ENCODE results near the gene PRPF38B.
"Not testable (repeated sequence)": the region's sequence is repeated elsewhere in the genome, so short reads cannot be mapped to it uniquely, and the experiment has no call there.

PRPF38B gene

DNA sequence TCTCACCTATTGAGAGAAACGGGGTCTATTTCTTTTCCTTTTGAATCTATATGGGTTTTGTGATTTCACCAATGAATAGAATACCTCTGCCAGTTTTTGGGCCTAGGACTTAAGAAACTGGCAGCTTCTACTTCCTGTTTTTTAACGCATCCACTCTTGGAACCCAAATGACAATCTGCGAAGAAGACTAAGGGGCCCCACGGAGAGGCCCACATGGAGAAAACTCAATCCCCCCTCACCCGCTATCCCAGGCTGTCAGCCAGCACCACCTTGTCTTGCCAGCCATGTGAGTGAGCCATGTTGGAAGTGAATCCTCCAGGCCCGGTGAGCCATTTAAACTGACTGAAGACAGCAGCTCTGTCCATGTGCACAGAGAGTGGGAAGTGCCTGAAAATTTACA lies 27.6 kb upstream of the PRPF38B start:
- H3K9ac ChIP-seq (ENCODE audit: low read depth, low read length) = no peak overlapping the region
- no peaks in the 10 kb centered on the region for H3K9me3 ChIP-seq (ENCODE audit: control insufficient read depth, insufficient read depth, low read length)
- H3K27me3 ChIP-seq (ENCODE audit: control insufficient read depth, insufficient read depth, low read length) = peaks cover 22% of the 10 kb centered on the region
- no peaks in the 10 kb centered on the region for H3K36me3 ChIP-seq (ENCODE audit: control insufficient read depth, insufficient read depth, low read length)
- H3K4me3 ChIP-seq (ENCODE audit: low read depth, low read length) = no peak overlapping the region
- H3K4me1 ChIP-seq (ENCODE audit: control insufficient read depth, insufficient read depth, low read length) = no peaks in the 10 kb centered on the region

DNA sequence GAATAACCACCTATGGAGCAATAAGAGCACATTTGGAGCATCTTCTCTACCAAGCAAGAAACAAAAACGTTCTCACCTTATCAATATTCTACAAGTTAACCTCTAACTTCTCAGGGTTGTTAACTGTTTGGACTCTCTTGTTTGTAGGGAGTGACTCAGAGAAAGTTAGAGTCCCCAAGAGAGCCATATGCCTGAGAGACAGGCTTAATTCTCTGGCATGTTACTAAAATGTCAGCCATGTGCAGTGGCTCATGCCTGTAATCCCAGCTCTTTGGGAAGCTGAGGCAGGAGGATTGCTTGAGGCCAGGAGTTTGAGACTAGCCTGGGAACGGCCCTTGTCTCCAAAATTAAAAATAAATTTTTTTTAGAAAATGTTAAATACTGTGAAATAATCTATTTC lies 27.0 kb upstream of the PRPF38B start:
- Histone ChIP-seq H3K4me1 (ENCODE audit: control insufficient read depth, insufficient read depth, low read length) (no peaks in the 10 kb centered on the region), H3K9ac (ENCODE audit: low read depth, low read length) (no peak overlapping the region), H3K27me3 (ENCODE audit: control insufficient read depth, insufficient read depth, low read length) (peaks cover 20% of the 10 kb centered on the region), H3K4me3 (ENCODE audit: low read depth, low read length) (no peak overlapping the region), H3K9me3 (ENCODE audit: control insufficient read depth, insufficient read depth, low read length) (no peaks in the 10 kb centered on the region), H3K36me3 (ENCODE audit: control insufficient read depth, insufficient read depth, low read length) (no peaks in the 10 kb centered on the region)

GRCh38 chr1:108665771-108666170 lies 26.3 kb upstream of the PRPF38B start:
- H3K4me1 ChIP-seq (ENCODE audit: control insufficient read depth, insufficient read depth, low read length) = no peaks in the 10 kb centered on the region
- no peak overlapping the region for H3K4me3 ChIP-seq (ENCODE audit: low read depth, low read length)
- no peak overlapping the region for H3K9ac ChIP-seq (ENCODE audit: low read depth, low read length)
- H3K36me3 ChIP-seq (ENCODE audit: control insufficient read depth, insufficient read depth, low read length) = no peaks in the 10 kb centered on the region
- H3K27me3 ChIP-seq (ENCODE audit: control insufficient read depth, insufficient read depth, low read length) = peaks cover 18% of the 10 kb centered on the region
- no peaks in the 10 kb centered on the region for H3K9me3 ChIP-seq (ENCODE audit: control insufficient read depth, insufficient read depth, low read length)

DNA sequence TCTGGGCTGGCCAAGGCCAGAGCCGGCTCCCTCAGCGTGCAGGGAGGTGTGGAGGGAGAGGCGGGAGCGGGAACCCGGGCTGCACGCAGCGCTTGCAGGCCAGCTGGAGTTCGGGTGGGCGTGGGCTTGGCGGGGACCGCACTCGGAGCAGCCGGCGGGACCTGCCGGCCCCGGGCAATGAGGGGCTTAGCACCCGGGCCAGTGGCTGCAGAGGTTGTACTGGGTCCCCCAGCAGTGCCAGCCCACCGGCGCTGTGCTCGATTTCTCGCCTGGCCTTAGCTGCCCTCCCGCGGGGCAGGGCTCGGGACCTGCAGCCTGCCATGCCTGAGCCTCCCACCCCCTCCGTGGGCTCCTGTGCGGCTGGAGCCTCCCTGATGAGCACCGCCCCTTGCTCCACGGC lies 24.7 kb upstream of the PRPF38B start:
- H3K27me3 ChIP-seq (ENCODE audit: control insufficient read depth, insufficient read depth, low read length); H3K4me1 ChIP-seq (ENCODE audit: control insufficient read depth, insufficient read depth, low read length); H3K9ac ChIP-seq (ENCODE audit: low read depth, low read length); H3K4me3 ChIP-seq (ENCODE audit: low read depth, low read length); H3K9me3 ChIP-seq (ENCODE audit: control insufficient read depth, insufficient read depth, low read length); H3K36me3 ChIP-seq (ENCODE audit: control insufficient read depth, insufficient read depth, low read length): not testable (repeated sequence)

GRCh38 chr1:108668777-108669176 lies 23.3 kb upstream of the PRPF38B start:
- no peaks in the 10 kb centered on the region for H3K9me3 ChIP-seq (ENCODE audit: control insufficient read depth, insufficient read depth, low read length)
- no peaks in the 10 kb centered on the region for H3K36me3 ChIP-seq (ENCODE audit: control insufficient read depth, insufficient read depth, low read length)
- no peak overlapping the region for H3K4me3 ChIP-seq (ENCODE audit: low read depth, low read length)
- H3K4me1 ChIP-seq (ENCODE audit: control insufficient read depth, insufficient read depth, low read length) = no peaks in the 10 kb centered on the region
- H3K27me3 ChIP-seq (ENCODE audit: control insufficient read depth, insufficient read depth, low read length) = no peaks in the 10 kb centered on the region
- no peak overlapping the region for H3K9ac ChIP-seq (ENCODE audit: low read depth, low read length)

DNA sequence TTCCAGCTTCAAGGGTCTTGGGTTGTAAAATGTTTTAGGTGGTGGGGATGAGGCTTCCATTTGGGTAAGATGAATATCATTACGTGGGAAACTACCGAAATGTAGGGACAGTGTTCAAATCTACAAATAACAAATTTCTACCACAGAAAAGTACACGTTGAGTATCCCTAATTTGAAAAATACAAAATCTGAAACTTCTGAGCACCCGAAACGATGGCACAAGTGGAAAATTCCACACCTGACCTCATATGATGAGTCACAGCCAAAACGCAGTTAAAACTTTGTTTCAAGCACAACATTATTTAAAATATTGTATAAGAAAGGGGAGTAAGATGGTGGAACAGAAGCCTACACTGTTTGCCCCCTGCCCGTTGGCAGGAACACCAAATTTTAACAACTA lies 22.4 kb upstream of the PRPF38B start:
- Histone ChIP-seq H3K27me3 (ENCODE audit: control insufficient read depth, insufficient read depth, low read length) (no peaks in the 10 kb centered on the region), H3K9me3 (ENCODE audit: control insufficient read depth, insufficient read depth, low read length) (peaks cover under 1% of the 10 kb centered on the region), H3K9ac (ENCODE audit: low read depth, low read length) (no peak overlapping the region), H3K36me3 (ENCODE audit: control insufficient read depth, insufficient read depth, low read length) (no peaks in the 10 kb centered on the region), H3K4me1 (ENCODE audit: control insufficient read depth, insufficient read depth, low read length) (no peaks in the 10 kb centered on the region), H3K4me3 (ENCODE audit: low read depth, low read length) (no peak overlapping the region)

- no peaks in the 10 kb centered on the region for H3K4me1 ChIP-seq (ENCODE audit: control insufficient read depth, insufficient read depth, low read length)
- no peaks in the 10 kb centered on the region for H3K27me3 ChIP-seq (ENCODE audit: control insufficient read depth, insufficient read depth, low read length)
- no peak overlapping the region for H3K4me3 ChIP-seq (ENCODE audit: low read depth, low read length)
- H3K9me3 ChIP-seq (ENCODE audit: control insufficient read depth, insufficient read depth, low read length) = peaks cover 3% of the 10 kb centered on the region
- H3K36me3 ChIP-seq (ENCODE audit: control insufficient read depth, insufficient read depth, low read length) = no peaks in the 10 kb centered on the region
- no peak overlapping the region for H3K9ac ChIP-seq (ENCODE audit: low read depth, low read length)
These were observed 21.9 kb upstream of the PRPF38B start for GRCh38 chr1:108670131-108670773.

DNA sequence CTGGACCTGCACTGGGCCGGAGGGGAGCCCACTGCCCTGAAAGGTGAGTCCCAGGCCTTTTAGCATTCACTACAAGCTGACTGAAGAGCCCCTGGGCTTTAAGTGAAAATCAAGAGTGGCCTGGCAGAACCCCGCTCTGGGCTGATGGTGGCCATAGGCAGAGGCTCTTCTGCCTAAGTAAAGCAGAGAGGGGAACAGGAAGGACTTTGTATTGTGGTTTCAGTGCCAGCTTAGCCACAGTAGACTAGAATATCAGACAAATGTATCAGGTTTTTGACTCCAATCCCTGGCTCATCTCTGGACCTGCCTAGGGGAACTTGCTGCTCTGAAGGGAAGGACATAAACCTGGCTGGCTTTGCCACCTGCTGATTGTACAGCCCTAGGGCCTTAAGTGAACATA lies 21.0 kb upstream of the PRPF38B start:
- H3K9ac ChIP-seq (ENCODE audit: low read depth, low read length) = no peak overlapping the region
- H3K9me3 ChIP-seq (ENCODE audit: control insufficient read depth, insufficient read depth, low read length) = peaks cover 3% of the 10 kb centered on the region
- H3K4me3 ChIP-seq (ENCODE audit: low read depth, low read length) = no peak overlapping the region
- H3K27me3 ChIP-seq (ENCODE audit: control insufficient read depth, insufficient read depth, low read length) = no peaks in the 10 kb centered on the region
- no peaks in the 10 kb centered on the region for H3K4me1 ChIP-seq (ENCODE audit: control insufficient read depth, insufficient read depth, low read length)
- no peaks in the 10 kb centered on the region for H3K36me3 ChIP-seq (ENCODE audit: control insufficient read depth, insufficient read depth, low read length)

DNA sequence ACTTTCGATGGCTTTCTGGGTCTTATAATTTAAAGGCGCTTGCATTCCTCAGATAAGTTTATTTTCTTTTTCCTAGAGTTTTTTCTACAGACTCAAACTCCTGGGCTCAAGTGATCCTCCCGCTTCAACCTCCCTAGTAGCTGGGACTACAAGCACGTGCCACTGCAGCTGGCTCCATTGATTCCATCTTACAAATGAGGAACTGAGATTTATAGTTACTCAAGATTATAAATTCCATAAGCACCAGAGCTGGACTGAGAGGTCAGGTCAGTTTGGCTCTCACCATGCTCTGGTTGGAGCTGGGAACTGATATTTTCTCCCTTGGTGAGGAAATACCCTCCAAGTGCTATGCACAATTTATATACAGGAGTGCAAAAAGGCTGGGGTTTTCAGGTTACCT lies 13.4 kb upstream of the PRPF38B start:
- H3K4me1 ChIP-seq (ENCODE audit: control insufficient read depth, insufficient read depth, low read length) = peaks cover 2% of the 10 kb centered on the region

GRCh38 chr1:108679586-108680213 lies 12.4 kb upstream of the PRPF38B start:
- Histone ChIP-seq H3K9me3 (ENCODE audit: control insufficient read depth, insufficient read depth, low read length) (peaks cover 2% of the 10 kb centered on the region), H3K36me3 (ENCODE audit: control insufficient read depth, insufficient read depth, low read length) (no peaks in the 10 kb centered on the region), H3K9ac (ENCODE audit: low read depth, low read length) (no peak overlapping the region), H3K4me3 (ENCODE audit: low read depth, low read length) (no peak overlapping the region), H3K4me1 (ENCODE audit: control insufficient read depth, insufficient read depth, low read length) (peaks cover 2% of the 10 kb centered on the region), H3K27me3 (ENCODE audit: control insufficient read depth, insufficient read depth, low read length) (no peaks in the 10 kb centered on the region)

More for the DNA sequence above, 13.4 kb upstream of the PRPF38B start:
- H3K9ac ChIP-seq (ENCODE audit: low read depth, low read length) = no peak overlapping the region
- H3K9me3 ChIP-seq (ENCODE audit: control insufficient read depth, insufficient read depth, low read length) = peaks cover 3% of the 10 kb centered on the region
- H3K27me3 ChIP-seq (ENCODE audit: control insufficient read depth, insufficient read depth, low read length) = no peaks in the 10 kb centered on the region
- H3K4me3 ChIP-seq (ENCODE audit: low read depth, low read length) = no peak overlapping the region
- no peaks in the 10 kb centered on the region for H3K36me3 ChIP-seq (ENCODE audit: control insufficient read depth, insufficient read depth, low read length)

DNA sequence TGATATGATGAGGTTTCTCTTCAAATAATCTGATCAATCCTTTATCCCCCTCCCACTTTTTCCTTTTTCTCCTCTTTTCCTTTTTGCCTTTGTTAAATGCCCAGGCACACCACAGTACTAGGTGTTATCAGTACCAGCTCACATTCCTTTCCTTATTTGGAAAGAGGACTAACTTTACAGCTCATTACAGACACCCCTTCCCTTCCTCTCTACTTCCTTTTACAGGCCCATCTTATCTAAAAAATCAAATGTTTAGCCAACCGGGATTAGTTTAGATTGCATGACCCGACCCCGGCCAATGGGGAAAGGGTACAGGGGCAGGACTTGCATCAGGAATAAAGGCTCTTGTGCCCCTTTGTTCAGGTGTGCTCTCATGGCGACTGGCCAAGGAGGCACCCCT lies 10.4 kb upstream of the PRPF38B start:
- not testable (repeated sequence) for H3K36me3 ChIP-seq (ENCODE audit: control insufficient read depth, insufficient read depth, low read length); H3K4me3 ChIP-seq (ENCODE audit: low read depth, low read length); H3K4me1 ChIP-seq (ENCODE audit: control insufficient read depth, insufficient read depth, low read length); H3K27me3 ChIP-seq (ENCODE audit: control insufficient read depth, insufficient read depth, low read length); H3K9ac ChIP-seq (ENCODE audit: low read depth, low read length); H3K9me3 ChIP-seq (ENCODE audit: control insufficient read depth, insufficient read depth, low read length)

DNA sequence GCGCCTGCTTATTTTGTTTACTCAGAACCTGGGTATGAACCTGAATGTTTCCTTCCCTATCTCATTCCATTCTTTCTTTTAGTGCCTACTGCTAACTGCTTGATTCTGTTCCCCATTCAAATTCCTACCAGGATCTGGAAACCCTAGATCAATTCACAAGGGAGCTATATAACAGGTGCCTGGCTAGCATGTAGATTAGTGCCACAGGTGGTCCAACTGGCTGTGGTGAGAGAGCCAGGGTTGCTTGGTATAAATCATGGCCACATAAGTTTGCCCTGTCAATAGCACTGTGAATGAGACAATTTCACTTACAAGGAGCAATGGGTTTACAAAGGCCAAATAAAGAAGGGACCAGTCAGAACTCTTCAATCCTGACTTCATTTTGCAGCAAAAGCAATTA lies 6.6 kb upstream of the PRPF38B start:
- Histone ChIP-seq H3K9me3 (ENCODE audit: control insufficient read depth, insufficient read depth, low read length) (no peaks in the 10 kb centered on the region), H3K4me3 (ENCODE audit: low read depth, low read length) (no peak overlapping the region), H3K9ac (ENCODE audit: low read depth, low read length) (no peak overlapping the region), H3K36me3 (ENCODE audit: control insufficient read depth, insufficient read depth, low read length) (no peaks in the 10 kb centered on the region), H3K4me1 (ENCODE audit: control insufficient read depth, insufficient read depth, low read length) (peaks cover 2% of the 10 kb centered on the region), H3K27me3 (ENCODE audit: control insufficient read depth, insufficient read depth, low read length) (no peaks in the 10 kb centered on the region)

Data from iPS-15b (cell line).